GM23338 (cell line): ENCODE results near the gene FBXO11. TPM values are rescaled to one million over a fixed set of nuclear protein-coding genes. Genes with fewer than 3 reads are reported as not detected.

Experiments used
- ATAC-seq: fragments of 200-7000 bp; cut with Tn5 transposase; 3 replicates; pipeline ENCODE4 v1.9.1; 2020
- DNase-seq: peaks from one replicate; pipeline ENCODE4 v3.0.0-alpha.2; 2015; ENCODE audit warnings: low spot score
- H2AFZ ChIP-seq: fragments of 200-600 bp; sonication (generic); 2 replicates; pipeline ENCODE4 v1.8.0; 2016; ENCODE audit warnings: antibody characterized with exemption, mild to moderate bottlenecking, moderate library complexity
- H3F3A ChIP-seq: fragments of 200-600 bp; sonication (generic); replicated peaks from 2 replicates; pipeline ENCODE4 v1.8.0; 2017; ENCODE audit warnings: antibody characterized with exemption, mixed run types, low read depth
- H3K27ac ChIP-seq: fragments of 200-600 bp; sonication (generic); 2 replicates; pipeline ENCODE4 v1.6.1; 2016; ENCODE audit warnings: low read depth
- H3K27me3 ChIP-seq: fragments of 200-600 bp; sonication (generic); 2 replicates; pipeline ENCODE4 v1.8.0; 2016; ENCODE audit warnings: mild to moderate bottlenecking, mixed run types, moderate library complexity; ENCODE audit not compliant: insufficient read depth
- H3K36me3 ChIP-seq: fragments of 200-600 bp; sonication (generic); 2 replicates; pipeline ENCODE4 v1.8.0; 2016; ENCODE audit warnings: mild to moderate bottlenecking; ENCODE audit not compliant: insufficient read depth
- H3K4me1 ChIP-seq: fragments of 200-600 bp; sonication (generic); 2 replicates; pipeline ENCODE4 v1.8.0; 2016; ENCODE audit warnings: mild to moderate bottlenecking, moderate library complexity; ENCODE audit not compliant: insufficient read depth
- H3K4me2 ChIP-seq: fragments of 200-600 bp; sonication (generic); 2 replicates; pipeline ENCODE4 v1.7.1; 2017; ENCODE audit warnings: mixed run types
- H3K4me3 ChIP-seq: fragments of 200-600 bp; sonication (generic); 2 replicates; pipeline ENCODE4 v1.6.1; 2016; ENCODE audit warnings: mixed run types
- H3K79me2 ChIP-seq: fragments of 200-600 bp; sonication (generic); replicated peaks from 2 replicates; pipeline ENCODE4 v1.8.0; 2017; ENCODE audit warnings: mild to moderate bottlenecking; ENCODE audit not compliant: insufficient read depth
- H3K9me2 ChIP-seq: fragments of 200-600 bp; sonication (generic); 2 replicates; pipeline ENCODE4 v1.8.0; 2017; ENCODE audit not compliant: insufficient read depth
- H4K20me1 ChIP-seq: fragments of 200-600 bp; sonication (generic); replicated peaks from 2 replicates; pipeline ENCODE4 v1.8.0; 2017; ENCODE audit warnings: mild to moderate bottlenecking; ENCODE audit not compliant: insufficient read depth
- H3K27ac Mint-ChIP-seq: 2 replicates; pipeline ENCODE4 v1.8.0; 2020; ENCODE audit warnings: inconsistent platforms, mild to moderate bottlenecking, moderate library complexity, mixed read lengths
- H3K27me3 Mint-ChIP-seq: 3 replicates; pipeline ENCODE4 v1.8.0; 2022; ENCODE audit warnings: low read depth, mild to moderate bottlenecking, moderate library complexity, mixed read lengths, inconsistent platforms; ENCODE audit not compliant: insufficient read depth, poor library complexity
- H3K36me3 Mint-ChIP-seq: 3 replicates; pipeline ENCODE4 v1.8.0; 2021; ENCODE audit warnings: low read depth, mild to moderate bottlenecking, inconsistent platforms, moderate library complexity, mixed read lengths
- H3K4me1 Mint-ChIP-seq: 3 replicates; pipeline ENCODE4 v1.8.0; 2020; ENCODE audit warnings: mild to moderate bottlenecking, inconsistent platforms, mixed read lengths
- H3K4me3 Mint-ChIP-seq: 3 replicates; pipeline ENCODE4 v1.8.0; 2021; ENCODE audit warnings: moderate library complexity, mild to moderate bottlenecking, inconsistent platforms, mixed read lengths
- H3K9me3 Mint-ChIP-seq: 3 replicates; pipeline ENCODE4 v1.8.0; 2020; ENCODE audit warnings: moderate library complexity, mild to moderate bottlenecking, inconsistent platforms, mixed read lengths
- CREB1 ChIP-seq: fragments of 250-450 bp; sonication (Bioruptor Pico); IDR thresholded peaks from 2 replicates; pipeline ENCODE4 v1.5.0; 2020; ENCODE audit warnings: low read depth, mild to moderate bottlenecking, moderate library complexity
- EZH2 ChIP-seq: fragments of 200-600 bp; sonication (generic); IDR thresholded peaks from one replicate; pipeline ENCODE4 v1.8.0; 2017; ENCODE audit warnings: antibody characterized with exemption, mild to moderate bottlenecking, low read depth; ENCODE audit not compliant: unreplicated experiment
- EZH2phosphoT487 ChIP-seq: fragments of 200-600 bp; sonication (generic); IDR thresholded peaks from one replicate; pipeline ENCODE4 v1.8.1; 2018; ENCODE audit warnings: antibody characterized with exemption; ENCODE audit not compliant: unreplicated experiment
- ZNF114 ChIP-seq: fragments of 250-450 bp; sonication (Bioruptor Pico); IDR thresholded peaks from 2 replicates; pipeline ENCODE4 v1.5.0; 2020; ENCODE audit warnings: mild to moderate bottlenecking, moderate library complexity
- ZNF331 ChIP-seq: fragments of 250-450 bp; sonication (Bioruptor Pico); IDR thresholded peaks from 2 replicates; pipeline ENCODE4 v1.5.0; 2020; ENCODE audit warnings: low read depth, mild to moderate bottlenecking, moderate library complexity
- polyA plus RNA-seq: library from polyadenylated mRNA; unstranded; fragments of >200 nt; fragmentation: Nextera tagmentation; extraction: Ambion mirVana; gene quantifications from 2 replicates; pipeline ENCODE4 v1.2.1, GENCODE V29; 2016
- total RNA-seq: library from RNA; depleted of rRNA; stranded (reverse); fragments of >200 nt; shearing (Covaris generic); gene quantifications from 2 replicates; pipeline ENCODE4 v1.2.3, GENCODE V29; 2014
- TF ChIP-seq, protein P1 (sequence below): fragments of 250-450 bp; sonication (Bioruptor Pico); IDR thresholded peaks from 2 replicates; pipeline ENCODE4 v1.5.0; 2020; ENCODE audit warnings: mild to moderate bottlenecking, moderate library complexity
- TF ChIP-seq, protein P2 (sequence below): IDR thresholded peaks from 2 replicates; pipeline ENCODE4 v1.6.1; 2016; ENCODE audit warnings: antibody characterized with exemption
- TF ChIP-seq, protein P3 (sequence below): IDR thresholded peaks from one replicate; pipeline ENCODE4 v1.6.1; 2018; ENCODE audit warnings: antibody characterized with exemption; ENCODE audit not compliant: unreplicated experiment
- TF ChIP-seq, protein P4 (sequence below), 2 experiments: fragments of 200-600 bp in 1 of 2; sonication (generic) in 1 of 2; conservative IDR thresholded peaks; 2 replicates each; pipeline versions ENCODE4 v1.5.1 to v1.6.1; 2016 to 2017; ENCODE audit warnings: antibody characterized with exemption in 2 of 2, low read depth in 2 of 2, mild to moderate bottlenecking in 2 of 2, moderate library complexity in 1 of 2

The FBXO11 gene
- total and polyA plus RNA-seq, 2 experiments from 2014 or later, result 21.5 to 52.7 TPM

DNA sequence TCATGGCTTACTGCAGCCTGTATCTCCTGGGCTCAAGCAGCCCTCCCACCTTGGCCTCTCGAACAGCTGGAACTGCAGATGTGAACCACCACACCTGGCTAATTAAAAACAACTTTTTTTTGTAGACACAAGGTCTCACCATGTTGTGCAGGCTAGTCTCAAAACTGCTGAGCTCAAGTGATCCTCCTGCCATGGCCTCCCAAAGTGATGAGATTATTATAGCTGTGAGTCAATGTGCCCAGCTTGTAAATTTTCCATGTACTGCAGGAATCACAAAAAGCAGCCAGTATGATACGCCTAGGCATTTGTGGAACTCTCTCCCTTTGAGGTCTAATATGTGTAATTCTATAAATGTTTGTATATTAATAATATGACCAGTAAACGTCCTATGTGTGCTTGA, 63.5 kb downstream of the FBXO11 start:
- H3K79me2 ChIP-seq, result peaks cover 76% of the 10 kb centered on the region
- peaks cover 34% of the 10 kb centered on the region for H4K20me1 ChIP-seq

DNA sequence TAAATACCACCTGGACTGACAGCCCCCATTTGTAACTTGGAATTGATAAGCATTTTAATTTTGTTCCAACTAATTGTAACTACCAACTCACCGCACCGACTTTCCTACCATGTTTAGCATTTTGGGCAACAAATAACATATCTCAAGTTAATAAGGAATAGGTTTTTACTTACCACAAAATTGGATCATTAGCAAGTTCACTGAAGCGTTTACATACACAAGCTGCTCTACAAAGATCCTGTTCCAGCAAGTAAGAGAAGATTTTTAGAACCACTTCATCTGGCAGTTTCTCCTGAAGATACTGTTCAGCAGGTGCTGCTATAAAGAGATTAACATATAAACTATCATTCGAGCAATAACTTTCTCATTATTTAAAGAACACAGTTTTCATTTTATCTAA, 67.6 kb downstream of the FBXO11 start:
- Mint-ChIP-seq H3K9me3 (no peaks in the 10 kb centered on the region), H3K4me3 (no peak overlapping the region), H3K27ac (no peak overlapping the region), H3K27me3 (no peaks in the 10 kb centered on the region), H3K4me1 (no peaks in the 10 kb centered on the region), H3K36me3 (peaks cover 55% of the 10 kb centered on the region)
- Histone ChIP-seq H3K79me2 (peaks cover 37% of the 10 kb centered on the region), H3K4me1 (no peaks in the 10 kb centered on the region), H3K4me3 (no peak overlapping the region), H3F3A (no peaks in the 10 kb centered on the region), H3K27me3 (no peaks in the 10 kb centered on the region), H3K4me2 (no peak overlapping the region), H3K9me2 (no peaks in the 10 kb centered on the region), H3K27ac (no peak overlapping the region), H3K36me3 (peaks cover 23% of the 10 kb centered on the region), H2AFZ (no peak overlapping the region), H4K20me1 (peaks cover 11% of the 10 kb centered on the region; the same call in 1 of the 2 replicates)
- DNase-seq (no peak), ATAC-seq (no peak)
- TF ChIP-seq, protein P1, sequence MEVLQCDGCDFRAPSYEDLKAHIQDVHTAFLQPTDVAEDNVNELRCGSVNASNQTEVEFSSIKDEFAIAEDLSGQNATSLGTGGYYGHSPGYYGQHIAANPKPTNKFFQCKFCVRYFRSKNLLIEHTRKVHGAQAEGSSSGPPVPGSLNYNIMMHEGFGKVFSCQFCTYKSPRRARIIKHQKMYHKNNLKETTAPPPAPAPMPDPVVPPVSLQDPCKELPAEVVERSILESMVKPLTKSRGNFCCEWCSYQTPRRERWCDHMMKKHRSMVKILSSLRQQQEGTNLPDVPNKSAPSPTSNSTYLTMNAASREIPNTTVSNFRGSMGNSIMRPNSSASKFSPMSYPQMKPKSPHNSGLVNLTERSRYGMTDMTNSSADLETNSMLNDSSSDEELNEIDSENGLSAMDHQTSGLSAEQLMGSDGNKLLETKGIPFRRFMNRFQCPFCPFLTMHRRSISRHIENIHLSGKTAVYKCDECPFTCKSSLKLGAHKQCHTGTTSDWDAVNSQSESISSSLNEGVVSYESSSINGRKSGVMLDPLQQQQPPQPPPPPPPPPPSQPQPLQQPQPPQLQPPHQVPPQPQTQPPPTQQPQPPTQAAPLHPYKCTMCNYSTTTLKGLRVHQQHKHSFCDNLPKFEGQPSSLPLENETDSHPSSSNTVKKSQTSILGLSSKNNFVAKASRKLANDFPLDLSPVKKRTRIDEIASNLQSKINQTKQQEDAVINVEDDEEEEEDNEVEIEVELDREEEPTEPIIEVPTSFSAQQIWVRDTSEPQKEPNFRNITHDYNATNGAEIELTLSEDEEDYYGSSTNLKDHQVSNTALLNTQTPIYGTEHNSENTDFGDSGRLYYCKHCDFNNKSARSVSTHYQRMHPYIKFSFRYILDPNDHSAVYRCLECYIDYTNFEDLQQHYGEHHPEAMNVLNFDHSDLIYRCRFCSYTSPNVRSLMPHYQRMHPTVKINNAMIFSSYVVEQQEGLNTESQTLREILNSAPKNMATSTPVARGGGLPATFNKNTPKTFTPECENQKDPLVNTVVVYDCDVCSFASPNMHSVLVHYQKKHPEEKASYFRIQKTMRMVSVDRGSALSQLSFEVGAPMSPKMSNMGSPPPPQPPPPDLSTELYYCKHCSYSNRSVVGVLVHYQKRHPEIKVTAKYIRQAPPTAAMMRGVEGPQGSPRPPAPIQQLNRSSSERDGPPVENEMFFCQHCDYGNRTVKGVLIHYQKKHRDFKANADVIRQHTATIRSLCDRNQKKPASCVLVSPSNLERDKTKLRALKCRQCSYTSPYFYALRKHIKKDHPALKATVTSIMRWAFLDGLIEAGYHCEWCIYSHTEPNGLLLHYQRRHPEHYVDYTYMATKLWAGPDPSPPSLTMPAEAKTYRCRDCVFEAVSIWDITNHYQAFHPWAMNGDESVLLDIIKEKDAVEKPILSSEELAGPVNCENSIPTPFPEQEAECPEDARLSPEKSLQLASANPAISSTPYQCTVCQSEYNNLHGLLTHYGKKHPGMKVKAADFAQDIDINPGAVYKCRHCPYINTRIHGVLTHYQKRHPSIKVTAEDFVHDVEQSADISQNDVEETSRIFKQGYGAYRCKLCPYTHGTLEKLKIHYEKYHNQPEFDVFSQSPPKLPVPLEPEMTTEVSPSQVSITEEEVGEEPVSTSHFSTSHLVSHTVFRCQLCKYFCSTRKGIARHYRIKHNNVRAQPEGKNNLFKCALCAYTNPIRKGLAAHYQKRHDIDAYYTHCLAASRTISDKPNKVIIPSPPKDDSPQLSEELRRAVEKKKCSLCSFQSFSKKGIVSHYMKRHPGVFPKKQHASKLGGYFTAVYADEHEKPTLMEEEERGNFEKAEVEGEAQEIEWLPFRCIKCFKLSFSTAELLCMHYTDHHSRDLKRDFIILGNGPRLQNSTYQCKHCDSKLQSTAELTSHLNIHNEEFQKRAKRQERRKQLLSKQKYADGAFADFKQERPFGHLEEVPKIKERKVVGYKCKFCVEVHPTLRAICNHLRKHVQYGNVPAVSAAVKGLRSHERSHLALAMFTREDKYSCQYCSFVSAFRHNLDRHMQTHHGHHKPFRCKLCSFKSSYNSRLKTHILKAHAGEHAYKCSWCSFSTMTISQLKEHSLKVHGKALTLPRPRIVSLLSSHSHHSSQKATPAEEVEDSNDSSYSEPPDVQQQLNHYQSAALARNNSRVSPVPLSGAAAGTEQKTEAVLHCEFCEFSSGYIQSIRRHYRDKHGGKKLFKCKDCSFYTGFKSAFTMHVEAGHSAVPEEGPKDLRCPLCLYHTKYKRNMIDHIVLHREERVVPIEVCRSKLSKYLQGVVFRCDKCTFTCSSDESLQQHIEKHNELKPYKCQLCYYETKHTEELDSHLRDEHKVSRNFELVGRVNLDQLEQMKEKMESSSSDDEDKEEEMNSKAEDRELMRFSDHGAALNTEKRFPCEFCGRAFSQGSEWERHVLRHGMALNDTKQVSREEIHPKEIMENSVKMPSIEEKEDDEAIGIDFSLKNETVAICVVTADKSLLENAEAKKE, result no peak
- TF ChIP-seq, protein P2, sequence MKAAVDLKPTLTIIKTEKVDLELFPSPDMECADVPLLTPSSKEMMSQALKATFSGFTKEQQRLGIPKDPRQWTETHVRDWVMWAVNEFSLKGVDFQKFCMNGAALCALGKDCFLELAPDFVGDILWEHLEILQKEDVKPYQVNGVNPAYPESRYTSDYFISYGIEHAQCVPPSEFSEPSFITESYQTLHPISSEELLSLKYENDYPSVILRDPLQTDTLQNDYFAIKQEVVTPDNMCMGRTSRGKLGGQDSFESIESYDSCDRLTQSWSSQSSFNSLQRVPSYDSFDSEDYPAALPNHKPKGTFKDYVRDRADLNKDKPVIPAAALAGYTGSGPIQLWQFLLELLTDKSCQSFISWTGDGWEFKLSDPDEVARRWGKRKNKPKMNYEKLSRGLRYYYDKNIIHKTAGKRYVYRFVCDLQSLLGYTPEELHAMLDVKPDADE, result no peak
- TF ChIP-seq, protein P3, sequence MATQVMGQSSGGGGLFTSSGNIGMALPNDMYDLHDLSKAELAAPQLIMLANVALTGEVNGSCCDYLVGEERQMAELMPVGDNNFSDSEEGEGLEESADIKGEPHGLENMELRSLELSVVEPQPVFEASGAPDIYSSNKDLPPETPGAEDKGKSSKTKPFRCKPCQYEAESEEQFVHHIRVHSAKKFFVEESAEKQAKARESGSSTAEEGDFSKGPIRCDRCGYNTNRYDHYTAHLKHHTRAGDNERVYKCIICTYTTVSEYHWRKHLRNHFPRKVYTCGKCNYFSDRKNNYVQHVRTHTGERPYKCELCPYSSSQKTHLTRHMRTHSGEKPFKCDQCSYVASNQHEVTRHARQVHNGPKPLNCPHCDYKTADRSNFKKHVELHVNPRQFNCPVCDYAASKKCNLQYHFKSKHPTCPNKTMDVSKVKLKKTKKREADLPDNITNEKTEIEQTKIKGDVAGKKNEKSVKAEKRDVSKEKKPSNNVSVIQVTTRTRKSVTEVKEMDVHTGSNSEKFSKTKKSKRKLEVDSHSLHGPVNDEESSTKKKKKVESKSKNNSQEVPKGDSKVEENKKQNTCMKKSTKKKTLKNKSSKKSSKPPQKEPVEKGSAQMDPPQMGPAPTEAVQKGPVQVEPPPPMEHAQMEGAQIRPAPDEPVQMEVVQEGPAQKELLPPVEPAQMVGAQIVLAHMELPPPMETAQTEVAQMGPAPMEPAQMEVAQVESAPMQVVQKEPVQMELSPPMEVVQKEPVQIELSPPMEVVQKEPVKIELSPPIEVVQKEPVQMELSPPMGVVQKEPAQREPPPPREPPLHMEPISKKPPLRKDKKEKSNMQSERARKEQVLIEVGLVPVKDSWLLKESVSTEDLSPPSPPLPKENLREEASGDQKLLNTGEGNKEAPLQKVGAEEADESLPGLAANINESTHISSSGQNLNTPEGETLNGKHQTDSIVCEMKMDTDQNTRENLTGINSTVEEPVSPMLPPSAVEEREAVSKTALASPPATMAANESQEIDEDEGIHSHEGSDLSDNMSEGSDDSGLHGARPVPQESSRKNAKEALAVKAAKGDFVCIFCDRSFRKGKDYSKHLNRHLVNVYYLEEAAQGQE, result no peak
- TF ChIP-seq ZNF331 (CRISPR knock-in tag) (no peak), CREB1 (no peak), EZH2phosphoT487 (no peak), EZH2 (no peak), ZNF114 (CRISPR knock-in tag) (no peak)
- TF ChIP-seq, protein P4, sequence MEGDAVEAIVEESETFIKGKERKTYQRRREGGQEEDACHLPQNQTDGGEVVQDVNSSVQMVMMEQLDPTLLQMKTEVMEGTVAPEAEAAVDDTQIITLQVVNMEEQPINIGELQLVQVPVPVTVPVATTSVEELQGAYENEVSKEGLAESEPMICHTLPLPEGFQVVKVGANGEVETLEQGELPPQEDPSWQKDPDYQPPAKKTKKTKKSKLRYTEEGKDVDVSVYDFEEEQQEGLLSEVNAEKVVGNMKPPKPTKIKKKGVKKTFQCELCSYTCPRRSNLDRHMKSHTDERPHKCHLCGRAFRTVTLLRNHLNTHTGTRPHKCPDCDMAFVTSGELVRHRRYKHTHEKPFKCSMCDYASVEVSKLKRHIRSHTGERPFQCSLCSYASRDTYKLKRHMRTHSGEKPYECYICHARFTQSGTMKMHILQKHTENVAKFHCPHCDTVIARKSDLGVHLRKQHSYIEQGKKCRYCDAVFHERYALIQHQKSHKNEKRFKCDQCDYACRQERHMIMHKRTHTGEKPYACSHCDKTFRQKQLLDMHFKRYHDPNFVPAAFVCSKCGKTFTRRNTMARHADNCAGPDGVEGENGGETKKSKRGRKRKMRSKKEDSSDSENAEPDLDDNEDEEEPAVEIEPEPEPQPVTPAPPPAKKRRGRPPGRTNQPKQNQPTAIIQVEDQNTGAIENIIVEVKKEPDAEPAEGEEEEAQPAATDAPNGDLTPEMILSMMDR (conservative IDR thresholded peaks at IDR 0.05; ENCODE audit: low read depth in 2 of 2), result no peak

More for the DNA sequence above, 63.5 kb downstream of the FBXO11 start:
- H2AFZ ChIP-seq, result no peak overlapping the region
- H3K27ac ChIP-seq, result no peak overlapping the region
- no peaks in the 10 kb centered on the region for H3K4me1 ChIP-seq
- H3K27me3 Mint-ChIP-seq, result peaks cover 2% of the 10 kb centered on the region
- no peaks in the 10 kb centered on the region; the same call in 1 of the 2 replicates for H3K36me3 ChIP-seq
- H3K36me3 Mint-ChIP-seq, result peaks cover 19% of the 10 kb centered on the region
- H3K27ac Mint-ChIP-seq, result no peak overlapping the region
- no peaks in the 10 kb centered on the region for H3K9me3 Mint-ChIP-seq
- no peaks in the 10 kb centered on the region for H3F3A ChIP-seq
- TF ChIP-seq EZH2, result no peak
- no peak overlapping the region for H3K4me2 ChIP-seq
- no peaks in the 10 kb centered on the region; the same call in 2 of the 3 replicates for H3K4me1 Mint-ChIP-seq
- H3K4me3 ChIP-seq, result no peak overlapping the region
- no peaks in the 10 kb centered on the region for H3K27me3 ChIP-seq
- DNase-seq (no peak), ATAC-seq (no peak)
- no peaks in the 10 kb centered on the region for H3K9me2 ChIP-seq
- H3K4me3 Mint-ChIP-seq, result no peak overlapping the region
